HepG2 (cell line): ENCODE results near the gene OR10H2. TPM values are rescaled to one million over a fixed set of nuclear protein-coding genes. Genes with fewer than 3 reads are reported as not detected.
A peak's percentile ranks its signal among the peaks of the same experiment; 100 is the strongest.

Experiments
- AKAP8 ChIP-seq: sonication (generic); formaldehyde crosslinking; IDR thresholded peaks from 2 replicates; pipeline ENCODE4 v1.5.1; 2020; ENCODE audit warnings: mild to moderate bottlenecking, missing genetic modification reagents
- ETV5 ChIP-seq: IDR thresholded peaks from 2 replicates; pipeline ENCODE4 v1.6.1; 2018; ENCODE audit warnings: missing biosample characterization, missing genetic modification reagents, inconsistent platforms, borderline replicate concordance
- GATA4 ChIP-seq: sonication (generic); IDR thresholded peaks from 2 replicates; pipeline ENCODE4 v1.6.1; 2016; ENCODE audit warnings: antibody characterized with exemption, low read depth, borderline replicate concordance
- HOXA3 ChIP-seq: sonication (generic); formaldehyde crosslinking; IDR thresholded peaks from 2 replicates; pipeline ENCODE4 v1.5.0; 2020; ENCODE audit warnings: missing genetic modification reagents
- KLF15 ChIP-seq: sonication (generic); formaldehyde crosslinking; IDR thresholded peaks from 2 replicates; pipeline ENCODE4 v1.8.1; 2023; ENCODE audit warnings: borderline replicate concordance, mild to moderate bottlenecking, inconsistent platforms, missing genetic modification reagents, mixed read lengths
- KLF16 ChIP-seq, 2 experiments: sonication (generic) in 1 of 2; formaldehyde crosslinking in 1 of 2; IDR thresholded peaks; 2 replicates each; pipeline versions ENCODE4 v1.6.1 to v1.8.0; 2016 to 2023; ENCODE audit warnings: missing genetic modification reagents in 2 of 2, missing compliant biosample characterization in 1 of 2
- MED13 ChIP-seq: sonication (generic); formaldehyde crosslinking; IDR thresholded peaks from 2 replicates; pipeline ENCODE4 v1.5.0; 2020; ENCODE audit warnings: missing genetic modification reagents
- MEF2D ChIP-seq: sonication (generic); formaldehyde crosslinking; IDR thresholded peaks from 2 replicates; pipeline ENCODE4 v1.5.1; 2020; ENCODE audit warnings: mild to moderate bottlenecking, missing genetic modification reagents
- NCOA2 ChIP-seq: sonication (generic); formaldehyde crosslinking; IDR thresholded peaks from 2 replicates; pipeline ENCODE4 v1.8.0; 2022; ENCODE audit warnings: inconsistent platforms
- NRL ChIP-seq: sonication (generic); formaldehyde crosslinking; IDR thresholded peaks from 2 replicates; pipeline ENCODE4 v1.5.0; 2020; ENCODE audit warnings: missing genetic modification reagents, mild to moderate bottlenecking, moderate library complexity, borderline replicate concordance
- POGZ ChIP-seq: sonication (generic); formaldehyde crosslinking; IDR thresholded peaks from 2 replicates; pipeline ENCODE4 v1.4.0; 2020; ENCODE audit warnings: mild to moderate bottlenecking, missing genetic modification reagents
- RORA ChIP-seq: sonication (generic); formaldehyde crosslinking; IDR thresholded peaks from 2 replicates; pipeline ENCODE4 v1.5.0; 2020; ENCODE audit warnings: mild to moderate bottlenecking, missing genetic modification reagents, moderate library complexity
- SMAD9 ChIP-seq: sonication (generic); formaldehyde crosslinking; IDR thresholded peaks from 2 replicates; pipeline ENCODE4 v1.5.1; 2020; ENCODE audit warnings: mild to moderate bottlenecking, missing genetic modification reagents
- SUZ12 ChIP-seq: fragments of 150-350 bp; IDR thresholded peaks from 2 replicates; pipeline ENCODE4 v1.6.1; 2014; ENCODE audit warnings: low read depth, low read length
- TAF15 ChIP-seq: fragments of 200-400 bp; formaldehyde crosslinking; IDR thresholded peaks from one replicate; pipeline ENCODE4 v1.6.1; 2018; ENCODE audit warnings: mild to moderate bottlenecking, low read depth, low read length; ENCODE audit not compliant: poor library complexity, severe bottlenecking
- TCF7L2 ChIP-seq: IDR thresholded peaks from 2 replicates; pipeline ENCODE4 v1.6.1; 2011; ENCODE audit warnings: mild to moderate bottlenecking, low read depth, low read length, moderate library complexity
- ZNF768 ChIP-seq: sonication (generic); formaldehyde crosslinking; IDR thresholded peaks from 2 replicates; pipeline ENCODE4 v1.4.0; 2020; ENCODE audit warnings: missing genetic modification reagents
- polyA plus RNA-seq, 8 experiments: library from polyadenylated mRNA; depleted of rRNA in 3 of 8; stranded (reverse) in 7 of 8; unstranded in 1 of 8; fragments of >200 nt; fragmentation: Illumina TruSeq in 4 of 8; extraction: Trizol in 4 of 8; gene quantifications; 2 replicates each; pipeline versions ENCODE4 v1.2.1 to v1.2.3, GENCODE V29; 2011 to 2016; ENCODE audit warnings: low read depth in 4 of 8, missing spikeins in 1 of 8, mixed read lengths in 1 of 8; ENCODE audit not compliant: insufficient read depth in 1 of 8
- total RNA-seq, 5 experiments: library from RNA; depleted of rRNA; stranded (reverse); fragments of >200 nt; fragmentation: Illumina TruSeq; extraction: Trizol; gene quantifications; 2 replicates each; pipeline ENCODE4 v1.2.3, GENCODE V29; 2016; ENCODE audit warnings: low read depth in 1 of 5
- TF ChIP-seq, protein P1 (sequence below): sonication (generic); formaldehyde crosslinking; IDR thresholded peaks from 2 replicates; pipeline ENCODE4 v1.4.0; 2020; ENCODE audit warnings: missing genetic modification reagents, borderline replicate concordance
- TF ChIP-seq, protein P2 (sequence below): sonication (generic); formaldehyde crosslinking; conservative IDR thresholded peaks from 2 replicates; pipeline ENCODE4 v1.4.0; 2020; ENCODE audit warnings: mild to moderate bottlenecking, missing genetic modification reagents, moderate library complexity
- TF ChIP-seq, protein P3 (sequence below): IDR thresholded peaks from 2 replicates; pipeline ENCODE4 v1.6.1; 2016; ENCODE audit warnings: missing compliant biosample characterization, missing genetic modification reagents, borderline replicate concordance
- TF ChIP-seq, protein P4 (sequence below): fragments of 450-650 bp; IDR thresholded peaks from 2 replicates; pipeline ENCODE4 v1.6.1; 2017; ENCODE audit warnings: mild to moderate bottlenecking

OR10H2 gene
- total and polyA plus RNA-seq, 2 of the 13 experiments (the other 11 are each of a cell fraction or from before 2014, with no cell fraction given), result not detected

DNA sequence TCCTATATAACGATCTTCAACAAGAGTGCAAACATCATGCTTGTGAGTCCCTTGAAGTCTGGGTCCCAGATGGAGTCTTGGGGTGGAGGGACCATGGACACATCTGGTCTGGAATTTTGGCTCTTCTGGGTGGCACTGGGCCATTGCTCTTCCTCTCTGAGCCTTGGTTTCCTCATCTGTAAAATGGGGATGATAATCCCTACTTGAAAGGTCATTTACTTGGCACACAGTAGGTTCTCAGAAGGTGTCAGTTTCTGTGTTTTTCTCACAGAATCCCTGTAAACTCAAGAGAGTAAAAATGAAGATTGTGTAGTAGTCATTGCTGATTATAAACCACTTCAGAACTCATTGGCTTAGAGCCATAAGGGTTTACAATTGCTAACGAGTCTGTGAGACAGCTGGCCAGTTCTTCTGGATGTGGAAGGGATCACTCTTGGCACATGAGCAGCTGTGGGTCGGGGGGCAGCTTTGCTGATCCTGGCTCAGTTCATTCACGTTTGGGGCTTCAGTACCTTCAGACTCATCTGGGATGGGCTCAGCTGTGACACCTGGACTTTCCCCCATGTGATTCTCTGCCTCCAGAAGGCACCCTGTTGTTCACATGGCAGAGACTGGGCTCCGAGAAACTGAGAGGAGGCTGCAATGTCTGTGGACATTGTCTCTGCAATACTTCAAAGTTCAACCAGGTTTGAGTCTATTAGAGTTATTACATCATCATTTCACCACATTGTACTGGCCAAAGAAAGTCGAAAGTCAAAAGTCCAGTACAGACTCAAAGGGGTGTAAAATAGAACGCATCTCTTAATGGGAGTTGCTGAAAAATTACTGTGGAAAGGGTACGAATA is 47.1 kb upstream of the OR10H2 start (continued):
- TF ChIP-seq, protein P1, sequence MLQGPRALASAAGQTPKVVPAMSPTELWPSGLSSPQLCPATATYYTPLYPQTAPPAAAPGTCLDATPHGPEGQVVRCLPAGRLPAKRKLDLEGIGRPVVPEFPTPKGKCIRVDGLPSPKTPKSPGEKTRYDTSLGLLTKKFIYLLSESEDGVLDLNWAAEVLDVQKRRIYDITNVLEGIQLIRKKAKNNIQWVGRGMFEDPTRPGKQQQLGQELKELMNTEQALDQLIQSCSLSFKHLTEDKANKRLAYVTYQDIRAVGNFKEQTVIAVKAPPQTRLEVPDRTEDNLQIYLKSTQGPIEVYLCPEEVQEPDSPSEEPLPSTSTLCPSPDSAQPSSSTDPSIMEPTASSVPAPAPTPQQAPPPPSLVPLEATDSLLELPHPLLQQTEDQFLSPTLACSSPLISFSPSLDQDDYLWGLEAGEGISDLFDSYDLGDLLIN (CRISPR knock-in tag), result no peak
- 0 out of 2 replicates have a peak, but pooled peaks have one; percentile 61 for TF ChIP-seq MEF2D (CRISPR knock-in tag)
- TF ChIP-seq, protein P2, sequence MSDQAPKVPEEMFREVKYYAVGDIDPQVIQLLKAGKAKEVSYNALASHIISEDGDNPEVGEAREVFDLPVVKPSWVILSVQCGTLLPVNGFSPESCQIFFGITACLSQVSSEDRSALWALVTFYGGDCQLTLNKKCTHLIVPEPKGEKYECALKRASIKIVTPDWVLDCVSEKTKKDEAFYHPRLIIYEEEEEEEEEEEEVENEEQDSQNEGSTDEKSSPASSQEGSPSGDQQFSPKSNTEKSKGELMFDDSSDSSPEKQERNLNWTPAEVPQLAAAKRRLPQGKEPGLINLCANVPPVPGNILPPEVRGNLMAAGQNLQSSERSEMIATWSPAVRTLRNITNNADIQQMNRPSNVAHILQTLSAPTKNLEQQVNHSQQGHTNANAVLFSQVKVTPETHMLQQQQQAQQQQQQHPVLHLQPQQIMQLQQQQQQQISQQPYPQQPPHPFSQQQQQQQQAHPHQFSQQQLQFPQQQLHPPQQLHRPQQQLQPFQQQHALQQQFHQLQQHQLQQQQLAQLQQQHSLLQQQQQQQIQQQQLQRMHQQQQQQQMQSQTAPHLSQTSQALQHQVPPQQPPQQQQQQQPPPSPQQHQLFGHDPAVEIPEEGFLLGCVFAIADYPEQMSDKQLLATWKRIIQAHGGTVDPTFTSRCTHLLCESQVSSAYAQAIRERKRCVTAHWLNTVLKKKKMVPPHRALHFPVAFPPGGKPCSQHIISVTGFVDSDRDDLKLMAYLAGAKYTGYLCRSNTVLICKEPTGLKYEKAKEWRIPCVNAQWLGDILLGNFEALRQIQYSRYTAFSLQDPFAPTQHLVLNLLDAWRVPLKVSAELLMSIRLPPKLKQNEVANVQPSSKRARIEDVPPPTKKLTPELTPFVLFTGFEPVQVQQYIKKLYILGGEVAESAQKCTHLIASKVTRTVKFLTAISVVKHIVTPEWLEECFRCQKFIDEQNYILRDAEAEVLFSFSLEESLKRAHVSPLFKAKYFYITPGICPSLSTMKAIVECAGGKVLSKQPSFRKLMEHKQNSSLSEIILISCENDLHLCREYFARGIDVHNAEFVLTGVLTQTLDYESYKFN (CRISPR knock-in tag), result peak; percentile 86
- no peak for TF ChIP-seq KLF15
- no peak for TF ChIP-seq SMAD9 (CRISPR knock-in tag)
- TF ChIP-seq POGZ (CRISPR knock-in tag), result peak; percentile 46; the same call in 1 of the 2 replicates
- TF ChIP-seq, protein P3, sequence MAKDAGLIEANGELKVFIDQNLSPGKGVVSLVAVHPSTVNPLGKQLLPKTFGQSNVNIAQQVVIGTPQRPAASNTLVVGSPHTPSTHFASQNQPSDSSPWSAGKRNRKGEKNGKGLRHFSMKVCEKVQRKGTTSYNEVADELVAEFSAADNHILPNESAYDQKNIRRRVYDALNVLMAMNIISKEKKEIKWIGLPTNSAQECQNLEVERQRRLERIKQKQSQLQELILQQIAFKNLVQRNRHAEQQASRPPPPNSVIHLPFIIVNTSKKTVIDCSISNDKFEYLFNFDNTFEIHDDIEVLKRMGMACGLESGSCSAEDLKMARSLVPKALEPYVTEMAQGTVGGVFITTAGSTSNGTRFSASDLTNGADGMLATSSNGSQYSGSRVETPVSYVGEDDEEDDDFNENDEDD, result no peak
- TF ChIP-seq AKAP8 (CRISPR knock-in tag), result no peak
- no peak for TF ChIP-seq MED13 (CRISPR knock-in tag)
- peak; percentile 62 for TF ChIP-seq NCOA2 (CRISPR knock-in tag)
- TF ChIP-seq NRL, result no peak
- TF ChIP-seq HOXA3, result peak; percentile 42; the same call in 1 of the 2 replicates
- peak in 1 of 2 experiments; percentile 76; a peak in 1 of 4 replicates for TF ChIP-seq KLF16 (CRISPR knock-in tag; IDR thresholded peaks at IDR 0.05)
- no peak; the same call in 1 of the 2 replicates for TF ChIP-seq ETV5 (CRISPR knock-in tag)
- no peak for TF ChIP-seq ZNF768 (CRISPR knock-in tag)
- no peak for TF ChIP-seq TCF7L2
- TF ChIP-seq, protein P4, sequence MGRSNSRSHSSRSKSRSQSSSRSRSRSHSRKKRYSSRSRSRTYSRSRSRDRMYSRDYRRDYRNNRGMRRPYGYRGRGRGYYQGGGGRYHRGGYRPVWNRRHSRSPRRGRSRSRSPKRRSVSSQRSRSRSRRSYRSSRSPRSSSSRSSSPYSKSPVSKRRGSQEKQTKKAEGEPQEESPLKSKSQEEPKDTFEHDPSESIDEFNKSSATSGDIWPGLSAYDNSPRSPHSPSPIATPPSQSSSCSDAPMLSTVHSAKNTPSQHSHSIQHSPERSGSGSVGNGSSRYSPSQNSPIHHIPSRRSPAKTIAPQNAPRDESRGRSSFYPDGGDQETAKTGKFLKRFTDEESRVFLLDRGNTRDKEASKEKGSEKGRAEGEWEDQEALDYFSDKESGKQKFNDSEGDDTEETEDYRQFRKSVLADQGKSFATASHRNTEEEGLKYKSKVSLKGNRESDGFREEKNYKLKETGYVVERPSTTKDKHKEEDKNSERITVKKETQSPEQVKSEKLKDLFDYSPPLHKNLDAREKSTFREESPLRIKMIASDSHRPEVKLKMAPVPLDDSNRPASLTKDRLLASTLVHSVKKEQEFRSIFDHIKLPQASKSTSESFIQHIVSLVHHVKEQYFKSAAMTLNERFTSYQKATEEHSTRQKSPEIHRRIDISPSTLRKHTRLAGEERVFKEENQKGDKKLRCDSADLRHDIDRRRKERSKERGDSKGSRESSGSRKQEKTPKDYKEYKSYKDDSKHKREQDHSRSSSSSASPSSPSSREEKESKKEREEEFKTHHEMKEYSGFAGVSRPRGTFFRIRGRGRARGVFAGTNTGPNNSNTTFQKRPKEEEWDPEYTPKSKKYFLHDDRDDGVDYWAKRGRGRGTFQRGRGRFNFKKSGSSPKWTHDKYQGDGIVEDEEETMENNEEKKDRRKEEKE, result no peak
- TF ChIP-seq TAF15, result no peak
- no peak for TF ChIP-seq RORA (CRISPR knock-in tag)
- no peak for TF ChIP-seq GATA4
- no peak for TF ChIP-seq SUZ12
